Epidermal melanocyte (primary cell): ENCODE data around the gene ENTREP3.
"Not testable (repeated sequence)": the region's sequence is repeated elsewhere in the genome, so short reads cannot be mapped to it uniquely, and the experiment has no call there.

Source experiments
- DNase-seq: peaks from one replicate; pipeline ENCODE4 v3.0.0; 2011; ENCODE audit warnings: low spot score; ENCODE audit not compliant: insufficient read length

Gene ENTREP3

DNA sequence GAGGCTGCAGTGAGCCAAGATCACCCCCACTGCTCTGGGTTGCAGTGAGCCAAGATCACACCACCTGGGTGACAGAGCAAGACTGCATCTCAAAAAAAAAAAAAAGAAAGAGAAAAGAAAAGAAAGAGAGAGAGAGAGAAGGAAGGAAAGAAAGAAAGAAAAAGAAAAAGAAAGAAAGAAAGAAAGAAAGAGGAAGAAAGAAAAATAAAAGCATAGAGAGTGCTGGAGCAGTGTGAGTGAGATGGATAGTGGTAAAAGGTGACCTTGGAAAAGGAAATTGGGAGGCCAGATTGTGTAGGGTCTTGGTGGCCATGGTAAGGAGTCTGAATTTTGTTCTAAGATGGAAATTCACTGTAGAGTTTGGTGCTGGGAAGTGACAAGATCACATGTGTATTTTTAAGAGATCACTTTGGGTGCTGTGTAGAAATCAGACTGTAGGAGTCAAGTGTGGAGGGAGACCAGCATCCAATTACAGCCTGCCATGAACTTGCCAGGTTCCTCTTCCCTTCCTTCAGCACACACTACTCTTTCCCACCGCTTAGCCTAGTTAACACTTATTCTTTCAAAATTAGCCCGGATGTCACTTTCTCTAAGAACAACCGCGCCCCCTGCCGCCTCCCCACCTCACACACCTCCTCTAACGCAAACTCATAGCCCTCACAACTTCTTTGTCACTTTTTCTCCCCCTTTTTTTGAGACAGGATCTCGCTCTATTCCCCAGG is 28.9 kb downstream of the ENTREP3 start:
- no peak for DNase-seq

DNA sequence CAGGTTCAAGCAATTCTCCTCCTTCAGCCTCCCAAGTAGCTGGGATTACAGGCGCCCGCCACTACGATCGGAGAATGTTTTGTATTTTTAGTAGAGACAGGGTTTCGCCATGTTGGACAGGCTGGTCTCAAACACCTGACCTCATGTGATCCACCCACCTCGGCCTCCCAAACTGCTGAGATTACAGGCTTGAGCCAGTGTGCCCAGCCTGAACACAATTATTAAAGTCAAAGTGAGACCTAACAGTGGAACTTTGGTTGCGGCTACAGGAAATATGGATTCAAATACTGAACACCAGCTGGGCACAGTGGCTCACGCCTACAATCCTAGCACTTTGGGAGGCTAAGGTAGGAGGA is 29.9 kb downstream of the ENTREP3 start:
- not testable (repeated sequence) for DNase-seq

DNA sequence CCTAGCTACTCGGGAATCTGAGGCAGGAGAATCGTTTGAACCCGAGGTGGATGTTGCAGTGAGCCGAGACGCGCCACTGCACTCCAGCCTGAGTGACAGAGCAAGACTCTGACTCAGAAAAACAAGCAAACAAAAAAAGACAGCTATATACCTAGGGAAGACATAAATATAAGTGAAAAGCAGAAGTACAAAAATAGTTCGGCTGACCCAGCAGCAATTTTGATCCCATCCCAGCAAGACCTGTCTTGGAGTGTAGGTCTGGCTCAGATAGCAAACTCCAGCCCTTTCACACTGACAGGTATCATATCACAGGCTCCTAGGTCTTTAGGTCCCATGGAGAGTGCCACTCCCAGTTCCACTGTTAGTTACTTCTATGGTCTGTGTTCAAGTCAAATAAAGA is 32.2 kb downstream of the ENTREP3 start:
- no peak for DNase-seq

GRCh38 chr1:155220211-155220965 is 34.9 kb downstream of the ENTREP3 start:
- DNase-seq = not testable (repeated sequence)

GRCh38 chr1:155219592-155220031 is 35.7 kb downstream of the ENTREP3 start:
- DNase-seq = no peak

DNA sequence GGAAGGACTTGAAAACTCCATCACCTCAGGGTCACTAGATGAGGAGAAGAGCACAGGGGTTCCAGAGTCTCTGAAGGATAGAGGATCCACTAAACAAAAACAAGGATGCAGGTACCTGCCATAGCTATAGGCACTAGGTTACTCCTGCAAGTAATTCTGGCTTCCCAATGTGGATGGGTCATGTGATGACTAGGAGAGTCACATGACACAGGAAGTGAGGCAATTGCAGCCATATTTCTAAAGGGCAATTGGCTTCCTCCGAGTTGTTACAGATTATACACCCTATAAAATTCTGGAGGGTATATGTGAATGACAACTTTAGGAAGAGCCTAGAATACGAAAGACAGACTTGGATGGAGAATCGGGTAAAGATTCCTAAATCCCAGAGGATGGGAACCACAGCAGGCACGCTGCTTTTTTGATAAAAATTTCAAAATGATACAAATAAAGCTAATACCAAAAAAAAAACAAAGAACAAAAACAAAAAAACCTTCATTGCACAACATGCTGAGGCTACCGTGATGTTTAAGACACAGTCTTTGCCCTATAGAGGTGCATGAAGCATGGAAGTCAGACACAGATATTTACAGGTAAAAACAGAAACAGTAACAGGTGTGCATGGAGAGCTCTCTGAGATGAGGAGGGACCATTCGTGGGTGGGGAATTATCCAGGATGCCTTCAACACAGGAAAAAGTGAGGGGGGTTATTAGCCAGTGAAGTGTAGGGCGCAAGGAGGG is 36.3 kb downstream of the ENTREP3 start:
- peak; percentile 88 for DNase-seq

DNA sequence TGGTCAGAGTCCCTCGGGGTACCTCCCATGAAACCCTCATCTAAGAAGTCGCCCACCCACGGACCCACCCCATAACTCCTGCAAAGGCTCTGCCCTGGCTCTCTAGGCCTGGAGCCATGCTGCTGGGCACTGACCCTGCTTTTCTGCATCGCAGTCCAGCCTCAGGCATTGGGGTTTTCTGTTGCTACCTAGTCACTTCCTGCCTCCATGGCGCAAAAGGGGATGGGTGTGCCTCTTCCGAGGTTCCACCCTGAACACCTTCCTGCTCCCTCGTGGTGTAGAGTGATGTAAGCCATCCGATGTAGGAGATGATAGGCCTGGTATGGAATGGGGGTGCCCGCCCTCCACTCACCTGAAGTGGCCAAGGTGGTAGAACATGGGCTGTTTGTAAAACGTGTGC is 40.6 kb downstream of the ENTREP3 start:
- not testable (repeated sequence) for DNase-seq

- not testable (repeated sequence) for DNase-seq
These were observed 43.2 kb downstream of the ENTREP3 start for GRCh38 chr1:155212051-155212440.

- not testable (repeated sequence) for DNase-seq
These were observed 43.8 kb downstream of the ENTREP3 start for GRCh38 chr1:155211381-155212050.

GRCh38 chr1:155210314-155211104 is 44.8 kb downstream of the ENTREP3 start:
- no peak for DNase-seq

DNA sequence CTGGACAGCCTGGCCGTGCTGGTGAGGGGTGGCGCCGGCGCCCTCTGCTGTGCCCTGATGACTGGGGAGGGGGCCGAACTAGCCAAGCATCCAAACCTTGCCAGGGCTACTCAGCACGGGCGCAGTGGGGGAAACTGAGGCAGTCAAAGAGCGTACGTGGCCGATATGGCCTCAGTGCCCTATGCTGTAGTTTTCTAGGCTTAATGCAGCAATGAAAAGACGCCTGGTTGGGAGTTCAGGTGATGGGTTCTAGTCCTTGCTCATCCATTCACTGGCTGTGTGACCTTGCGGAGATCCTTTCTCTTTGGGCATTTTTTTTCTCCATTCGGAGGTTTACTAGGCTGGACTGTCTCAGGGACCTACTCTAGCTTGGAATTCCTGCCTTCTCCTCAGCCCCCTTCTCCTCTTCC is 46.0 kb downstream of the ENTREP3 start:
- DNase-seq = no peak

DNA sequence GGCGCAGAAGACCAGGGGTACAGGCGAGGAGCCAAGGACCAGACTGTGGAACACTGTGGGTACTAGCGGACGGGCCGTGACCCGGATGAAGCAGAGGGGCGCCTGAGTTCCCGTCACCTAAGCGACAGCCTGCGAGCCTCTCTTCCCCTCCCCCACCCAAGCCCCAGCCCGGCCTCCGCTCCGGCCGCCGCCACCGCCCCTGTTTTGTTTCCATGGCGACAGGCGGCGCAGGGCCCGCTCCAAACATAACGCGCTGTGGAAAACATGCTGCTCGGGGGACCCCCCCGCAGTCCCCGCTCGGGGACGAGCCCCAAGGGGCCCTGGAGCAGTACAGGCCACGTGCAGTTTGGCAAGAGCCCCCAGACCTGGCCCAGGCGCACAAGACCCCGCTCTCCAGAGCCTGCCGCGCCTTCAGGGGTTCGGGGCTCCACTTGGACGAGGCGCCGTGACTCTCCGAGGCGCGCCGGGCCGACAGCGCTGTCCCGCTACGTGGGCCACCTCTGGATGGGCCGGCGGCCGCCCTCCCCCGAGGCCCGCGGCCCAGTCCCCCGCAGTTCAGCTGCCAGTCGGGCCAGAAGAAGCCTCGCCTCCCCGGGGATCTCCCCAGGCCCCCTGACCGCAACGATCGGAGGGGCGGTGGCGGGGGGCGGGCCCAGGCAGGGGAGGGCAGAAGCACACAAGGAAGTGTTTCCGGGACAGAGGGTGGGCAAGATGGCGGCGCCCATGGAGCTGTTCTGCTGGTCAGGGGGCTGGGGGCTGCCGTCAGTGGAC is 46.6 kb downstream of the ENTREP3 start, which contains the start of gene MTX1:
Gene MTX1, plus strand, starts transcription at position 155 of the 771 bp plus-strand sequence. Its CDS starts 110 bp downstream, at position 265.
- peak; percentile 73 for DNase-seq

DNA sequence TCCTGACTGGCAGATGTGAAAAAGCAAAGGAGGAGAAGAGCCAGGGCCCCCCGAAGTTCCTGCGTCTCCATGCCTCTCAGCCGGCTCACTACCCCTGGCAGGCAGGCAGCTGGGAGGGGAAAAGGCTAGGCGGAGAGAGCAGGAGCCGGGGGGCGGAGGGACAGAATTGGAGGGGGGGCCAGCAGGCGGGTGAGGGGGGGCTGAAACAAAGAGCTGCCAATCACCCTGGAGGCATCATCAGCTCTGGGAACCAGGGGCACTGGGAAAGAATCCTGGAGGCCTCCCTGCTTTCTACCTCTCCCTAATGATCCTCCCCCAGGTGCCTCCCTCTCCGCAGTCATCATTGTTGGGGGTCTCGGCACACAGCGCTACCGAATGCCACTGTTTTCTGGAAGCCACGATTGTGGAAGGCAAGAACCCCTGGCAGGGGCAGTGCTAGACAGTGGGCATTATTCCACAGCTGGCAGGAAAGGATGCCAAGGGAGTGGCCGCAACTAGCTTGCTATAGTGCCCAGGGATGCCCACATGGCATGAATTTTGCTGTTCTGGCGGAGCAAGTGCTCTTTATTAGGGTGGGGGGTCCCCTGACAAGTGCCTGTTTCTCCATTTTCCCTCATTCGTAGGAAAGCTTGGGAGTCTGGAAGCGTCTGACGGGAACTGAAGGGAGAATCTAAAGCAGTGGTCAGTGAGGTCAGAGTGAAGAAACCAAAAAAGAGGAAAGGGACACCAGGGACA is 47.3 kb downstream of the ENTREP3 start, which contains the start of gene THBS3:
Gene THBS3, minus strand, starts transcription at position 92 of the 735 bp plus-strand sequence. Its CDS starts 21 bp downstream, at position 71.
- no peak for DNase-seq

DNA sequence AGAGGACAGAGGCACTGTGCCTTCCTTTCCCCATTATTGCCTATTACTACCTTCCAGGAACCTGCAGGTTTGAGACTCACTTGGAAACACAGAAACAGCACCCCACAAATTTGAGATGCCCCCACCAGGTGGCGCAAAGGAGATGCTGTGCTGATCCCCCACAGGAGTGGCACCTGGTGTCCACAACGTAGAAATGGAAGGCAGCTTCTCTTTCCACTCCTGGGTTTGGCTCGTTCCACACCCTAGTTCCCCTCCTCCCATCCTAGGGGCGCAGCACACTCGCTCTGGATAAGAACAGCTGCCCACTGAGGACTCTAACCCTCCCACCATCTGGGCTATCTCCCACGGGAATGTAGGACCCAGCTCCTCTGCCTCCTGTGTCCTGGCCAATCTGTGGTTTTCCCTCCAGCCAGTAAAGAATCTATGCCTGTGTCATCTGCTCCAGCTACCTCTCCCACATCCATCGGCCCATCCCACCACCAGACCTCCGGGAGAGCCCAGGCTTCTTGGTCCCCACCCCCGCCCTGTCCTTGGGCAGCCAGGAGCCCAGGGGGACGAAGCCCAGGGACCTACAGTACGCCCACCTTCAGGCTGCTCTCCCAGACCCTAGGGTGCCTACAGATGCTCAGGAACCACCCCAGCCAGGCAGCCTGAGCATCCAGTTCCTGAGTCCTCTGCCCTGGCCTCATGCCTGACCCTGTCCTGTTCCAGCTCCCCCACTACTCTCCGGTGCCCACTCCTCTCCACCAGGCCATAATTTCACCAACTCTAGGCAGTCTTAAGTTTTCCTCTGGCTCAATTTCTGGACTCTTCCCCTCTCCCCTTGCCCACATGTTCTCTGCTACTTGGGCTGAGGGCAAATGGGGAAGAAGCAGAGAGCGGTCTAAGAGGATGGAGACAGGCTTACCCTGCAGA is 48.1 kb downstream of the ENTREP3 start:
- DNase-seq = no peak

DNA sequence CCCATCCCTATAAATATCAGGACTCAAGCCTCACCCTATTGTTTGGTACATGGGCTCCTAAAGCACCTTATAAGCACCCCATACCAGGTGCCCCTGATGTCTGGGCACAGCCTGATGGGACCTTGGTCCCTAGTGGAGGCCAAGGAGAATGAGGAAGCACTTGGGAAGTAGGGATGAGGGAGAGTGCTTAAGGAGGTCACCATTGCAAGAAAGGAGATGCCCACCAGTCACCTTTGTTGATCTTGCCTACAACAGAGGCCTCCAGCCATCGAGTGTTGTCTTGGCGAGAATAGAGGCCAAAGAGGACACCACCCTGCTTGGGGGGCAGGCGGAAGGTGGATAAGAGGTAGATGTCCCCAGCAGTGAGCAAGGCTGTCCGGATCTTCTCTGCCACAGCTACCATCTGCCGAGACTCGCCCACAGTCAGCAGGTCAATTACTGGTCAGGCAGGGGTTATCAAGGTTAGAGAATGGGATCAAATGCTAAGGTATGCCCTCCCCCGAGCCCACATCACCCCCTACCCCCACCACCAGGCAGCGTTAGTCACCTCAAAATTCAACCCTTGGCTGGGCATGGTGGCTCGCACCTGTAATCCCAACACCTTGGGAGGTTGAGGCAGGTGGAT is 49.2 kb downstream of the ENTREP3 start:
- DNase-seq = no peak

GRCh38 chr1:155205035-155205434 is 50.2 kb downstream of the ENTREP3 start:
- no peak for DNase-seq

DNA sequence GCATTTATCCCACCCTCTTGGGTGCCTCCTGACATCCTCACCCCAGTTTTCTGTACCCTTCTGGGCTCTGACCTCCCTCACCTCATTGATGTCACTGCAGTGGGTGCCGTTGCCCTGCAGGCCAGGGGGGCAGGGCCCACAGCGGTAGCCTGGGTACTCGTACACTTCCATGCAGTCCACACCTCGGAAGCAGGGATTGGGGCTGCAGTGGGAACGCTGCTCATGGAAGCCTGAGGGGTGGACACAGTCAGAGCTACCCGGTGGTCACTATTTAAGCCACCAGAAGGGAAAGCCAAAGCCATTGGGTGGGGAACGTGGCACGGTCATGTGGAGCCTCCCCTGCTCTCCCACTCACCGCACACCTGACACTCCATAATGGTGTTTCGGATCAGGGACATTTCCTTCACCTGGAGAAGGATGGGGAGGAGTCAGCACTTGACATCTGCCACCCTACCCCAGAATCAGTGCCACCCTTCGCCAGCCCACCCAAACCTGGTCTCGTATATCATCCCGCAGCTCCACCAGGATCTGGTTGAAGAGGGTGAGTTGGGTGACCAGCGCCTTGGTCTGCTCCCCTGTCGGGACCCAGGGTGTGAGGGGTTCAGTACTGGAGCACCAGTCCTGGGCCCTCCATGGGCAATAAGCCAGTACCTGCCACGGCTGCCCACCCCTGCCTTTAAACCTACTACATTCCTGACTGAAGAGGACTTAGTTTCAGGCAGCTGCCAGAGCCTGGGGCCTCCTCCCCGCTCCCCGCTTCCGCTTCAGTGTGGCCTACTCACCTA is 52.4 kb downstream of the ENTREP3 start:
- DNase-seq = no peak
